GM23338 (cell line): ENCODE measurements around the gene FAXDC2. TPM values are rescaled to one million over a fixed set of nuclear protein-coding genes. Genes with fewer than 3 reads are reported as not detected.

Source experiments
- ATAC-seq: fragments of 200-7000 bp; cut with Tn5 transposase; 3 replicates; pipeline ENCODE4 v1.9.1; 2020
- DNase-seq: peaks from one replicate; pipeline ENCODE4 v3.0.0-alpha.2; 2015; ENCODE audit warnings: low spot score
- H2AFZ ChIP-seq: fragments of 200-600 bp; sonication (generic); 2 replicates; pipeline ENCODE4 v1.8.0; 2016; ENCODE audit warnings: antibody characterized with exemption, mild to moderate bottlenecking, moderate library complexity
- H3F3A ChIP-seq: fragments of 200-600 bp; sonication (generic); replicated peaks from 2 replicates; pipeline ENCODE4 v1.8.0; 2017; ENCODE audit warnings: antibody characterized with exemption, mixed run types, low read depth
- H3K27ac ChIP-seq: fragments of 200-600 bp; sonication (generic); 2 replicates; pipeline ENCODE4 v1.6.1; 2016; ENCODE audit warnings: low read depth
- H3K27me3 ChIP-seq: fragments of 200-600 bp; sonication (generic); 2 replicates; pipeline ENCODE4 v1.8.0; 2016; ENCODE audit warnings: mild to moderate bottlenecking, mixed run types, moderate library complexity; ENCODE audit not compliant: insufficient read depth
- H3K36me3 ChIP-seq: fragments of 200-600 bp; sonication (generic); 2 replicates; pipeline ENCODE4 v1.8.0; 2016; ENCODE audit warnings: mild to moderate bottlenecking; ENCODE audit not compliant: insufficient read depth
- H3K4me1 ChIP-seq: fragments of 200-600 bp; sonication (generic); 2 replicates; pipeline ENCODE4 v1.8.0; 2016; ENCODE audit warnings: mild to moderate bottlenecking, moderate library complexity; ENCODE audit not compliant: insufficient read depth
- H3K4me2 ChIP-seq: fragments of 200-600 bp; sonication (generic); 2 replicates; pipeline ENCODE4 v1.7.1; 2017; ENCODE audit warnings: mixed run types
- H3K4me3 ChIP-seq: fragments of 200-600 bp; sonication (generic); 2 replicates; pipeline ENCODE4 v1.6.1; 2016; ENCODE audit warnings: mixed run types
- H3K79me2 ChIP-seq: fragments of 200-600 bp; sonication (generic); replicated peaks from 2 replicates; pipeline ENCODE4 v1.8.0; 2017; ENCODE audit warnings: mild to moderate bottlenecking; ENCODE audit not compliant: insufficient read depth
- H3K9me2 ChIP-seq: fragments of 200-600 bp; sonication (generic); 2 replicates; pipeline ENCODE4 v1.8.0; 2017; ENCODE audit not compliant: insufficient read depth
- H4K20me1 ChIP-seq: fragments of 200-600 bp; sonication (generic); replicated peaks from 2 replicates; pipeline ENCODE4 v1.8.0; 2017; ENCODE audit warnings: mild to moderate bottlenecking; ENCODE audit not compliant: insufficient read depth
- H3K27ac Mint-ChIP-seq: 2 replicates; pipeline ENCODE4 v1.8.0; 2020; ENCODE audit warnings: inconsistent platforms, mild to moderate bottlenecking, moderate library complexity, mixed read lengths
- H3K27me3 Mint-ChIP-seq: 3 replicates; pipeline ENCODE4 v1.8.0; 2022; ENCODE audit warnings: low read depth, mild to moderate bottlenecking, moderate library complexity, mixed read lengths, inconsistent platforms; ENCODE audit not compliant: insufficient read depth, poor library complexity
- H3K36me3 Mint-ChIP-seq: 3 replicates; pipeline ENCODE4 v1.8.0; 2021; ENCODE audit warnings: low read depth, mild to moderate bottlenecking, inconsistent platforms, moderate library complexity, mixed read lengths
- H3K4me1 Mint-ChIP-seq: 3 replicates; pipeline ENCODE4 v1.8.0; 2020; ENCODE audit warnings: mild to moderate bottlenecking, inconsistent platforms, mixed read lengths
- H3K4me3 Mint-ChIP-seq: 3 replicates; pipeline ENCODE4 v1.8.0; 2021; ENCODE audit warnings: moderate library complexity, mild to moderate bottlenecking, inconsistent platforms, mixed read lengths
- H3K9me3 Mint-ChIP-seq: 3 replicates; pipeline ENCODE4 v1.8.0; 2020; ENCODE audit warnings: moderate library complexity, mild to moderate bottlenecking, inconsistent platforms, mixed read lengths
- CTCF ChIP-seq, 2 experiments: fragments of 200-600 bp in 1 of 2; sonication (generic) in 1 of 2; conservative IDR thresholded peaks; 2 replicates each; pipeline versions ENCODE4 v1.5.1 to v1.6.1; 2016 to 2017; ENCODE audit warnings: antibody characterized with exemption in 2 of 2, low read depth in 2 of 2, mild to moderate bottlenecking in 2 of 2, moderate library complexity in 1 of 2
- JUNB ChIP-seq: IDR thresholded peaks from one replicate; pipeline ENCODE4 v1.6.1; 2016; ENCODE audit warnings: antibody characterized with exemption; ENCODE audit not compliant: unreplicated experiment
- STAT1 ChIP-seq: IDR thresholded peaks from one replicate; pipeline ENCODE4 v1.6.1; 2016; ENCODE audit warnings: antibody characterized with exemption; ENCODE audit not compliant: unreplicated experiment
- polyA plus RNA-seq: library from polyadenylated mRNA; unstranded; fragments of >200 nt; fragmentation: Nextera tagmentation; extraction: Ambion mirVana; gene quantifications from 2 replicates; pipeline ENCODE4 v1.2.1, GENCODE V29; 2016
- total RNA-seq: library from RNA; depleted of rRNA; stranded (reverse); fragments of >200 nt; shearing (Covaris generic); gene quantifications from 2 replicates; pipeline ENCODE4 v1.2.3, GENCODE V29; 2014
- TF ChIP-seq, protein P1 (sequence below): IDR thresholded peaks from 2 replicates; pipeline ENCODE4 v1.6.1; 2016; ENCODE audit warnings: antibody characterized with exemption
- TF ChIP-seq, protein P2 (sequence below): IDR thresholded peaks from one replicate; pipeline ENCODE4 v1.6.1; 2018; ENCODE audit warnings: antibody characterized with exemption; ENCODE audit not compliant: unreplicated experiment

The FAXDC2 gene
- total and polyA plus RNA-seq, 2 experiments from 2014 or later = 4.0 to 4.6 TPM

- Mint-ChIP-seq H3K27ac (peak overlapping the region; percentile 74; the same call in 1 of the 2 replicates), H3K36me3 (peaks cover 16% of the 10 kb centered on the region; the same call in 2 of the 3 replicates), H3K4me3 (no peak overlapping the region), H3K27me3 (peaks cover 14% of the 10 kb centered on the region), H3K9me3 (no peaks in the 10 kb centered on the region), H3K4me1 (peaks cover 78% of the 10 kb centered on the region)
- peak overlapping the region; percentile 62 for H3K27ac ChIP-seq
- no peak overlapping the region for H3K4me3 ChIP-seq
- no peaks in the 10 kb centered on the region for H3K9me2 ChIP-seq
- H3K4me1 ChIP-seq = peaks cover 89% of the 10 kb centered on the region
- DNase-seq = no peak
- H3K36me3 ChIP-seq = no peaks in the 10 kb centered on the region
- ATAC-seq = no peak
- TF ChIP-seq CTCF (conservative IDR thresholded peaks at IDR 0.05; ENCODE audit: low read depth in 2 of 2) = no peak
- peak overlapping the region; percentile 25; the same call in 1 of the 2 replicates for H3K4me2 ChIP-seq
- H3F3A ChIP-seq = peaks cover 21% of the 10 kb centered on the region
- H3K27me3 ChIP-seq = no peaks in the 10 kb centered on the region
- peaks cover 94% of the 10 kb centered on the region for H4K20me1 ChIP-seq
- no peak overlapping the region for H2AFZ ChIP-seq
- peaks cover 100% of the 10 kb centered on the region for H3K79me2 ChIP-seq
Measured at GRCh38 chr5:154779105-154779504, 71.3 kb downstream of the FAXDC2 start.

GRCh38 chr5:154778534-154778933 is 71.9 kb downstream of the FAXDC2 start:
- H4K20me1 ChIP-seq = peaks cover 94% of the 10 kb centered on the region
- H3F3A ChIP-seq = peaks cover 18% of the 10 kb centered on the region
- ATAC-seq (no peak), DNase-seq (no peak)
- Mint-ChIP-seq H3K27ac (no peak overlapping the region), H3K36me3 (peaks cover 16% of the 10 kb centered on the region; the same call in 2 of the 3 replicates), H3K4me3 (no peak overlapping the region), H3K4me1 (peaks cover 78% of the 10 kb centered on the region), H3K27me3 (peaks cover 14% of the 10 kb centered on the region), H3K9me3 (no peaks in the 10 kb centered on the region)
- H3K36me3 ChIP-seq = no peaks in the 10 kb centered on the region
- H3K4me1 ChIP-seq = peaks cover 89% of the 10 kb centered on the region
- no peak overlapping the region for H2AFZ ChIP-seq
- H3K79me2 ChIP-seq = peaks cover 100% of the 10 kb centered on the region
- H3K27me3 ChIP-seq = no peaks in the 10 kb centered on the region
- no peak overlapping the region for H3K4me3 ChIP-seq
- peak overlapping the region; percentile 62 for H3K27ac ChIP-seq
- peak overlapping the region; percentile 25; the same call in 1 of the 2 replicates for H3K4me2 ChIP-seq
- no peaks in the 10 kb centered on the region for H3K9me2 ChIP-seq
- TF ChIP-seq CTCF (conservative IDR thresholded peaks at IDR 0.05; ENCODE audit: low read depth in 2 of 2) (no peak), STAT1 (no peak), JUNB (no peak)
- TF ChIP-seq, protein P1, sequence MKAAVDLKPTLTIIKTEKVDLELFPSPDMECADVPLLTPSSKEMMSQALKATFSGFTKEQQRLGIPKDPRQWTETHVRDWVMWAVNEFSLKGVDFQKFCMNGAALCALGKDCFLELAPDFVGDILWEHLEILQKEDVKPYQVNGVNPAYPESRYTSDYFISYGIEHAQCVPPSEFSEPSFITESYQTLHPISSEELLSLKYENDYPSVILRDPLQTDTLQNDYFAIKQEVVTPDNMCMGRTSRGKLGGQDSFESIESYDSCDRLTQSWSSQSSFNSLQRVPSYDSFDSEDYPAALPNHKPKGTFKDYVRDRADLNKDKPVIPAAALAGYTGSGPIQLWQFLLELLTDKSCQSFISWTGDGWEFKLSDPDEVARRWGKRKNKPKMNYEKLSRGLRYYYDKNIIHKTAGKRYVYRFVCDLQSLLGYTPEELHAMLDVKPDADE = no peak
- TF ChIP-seq, protein P2, sequence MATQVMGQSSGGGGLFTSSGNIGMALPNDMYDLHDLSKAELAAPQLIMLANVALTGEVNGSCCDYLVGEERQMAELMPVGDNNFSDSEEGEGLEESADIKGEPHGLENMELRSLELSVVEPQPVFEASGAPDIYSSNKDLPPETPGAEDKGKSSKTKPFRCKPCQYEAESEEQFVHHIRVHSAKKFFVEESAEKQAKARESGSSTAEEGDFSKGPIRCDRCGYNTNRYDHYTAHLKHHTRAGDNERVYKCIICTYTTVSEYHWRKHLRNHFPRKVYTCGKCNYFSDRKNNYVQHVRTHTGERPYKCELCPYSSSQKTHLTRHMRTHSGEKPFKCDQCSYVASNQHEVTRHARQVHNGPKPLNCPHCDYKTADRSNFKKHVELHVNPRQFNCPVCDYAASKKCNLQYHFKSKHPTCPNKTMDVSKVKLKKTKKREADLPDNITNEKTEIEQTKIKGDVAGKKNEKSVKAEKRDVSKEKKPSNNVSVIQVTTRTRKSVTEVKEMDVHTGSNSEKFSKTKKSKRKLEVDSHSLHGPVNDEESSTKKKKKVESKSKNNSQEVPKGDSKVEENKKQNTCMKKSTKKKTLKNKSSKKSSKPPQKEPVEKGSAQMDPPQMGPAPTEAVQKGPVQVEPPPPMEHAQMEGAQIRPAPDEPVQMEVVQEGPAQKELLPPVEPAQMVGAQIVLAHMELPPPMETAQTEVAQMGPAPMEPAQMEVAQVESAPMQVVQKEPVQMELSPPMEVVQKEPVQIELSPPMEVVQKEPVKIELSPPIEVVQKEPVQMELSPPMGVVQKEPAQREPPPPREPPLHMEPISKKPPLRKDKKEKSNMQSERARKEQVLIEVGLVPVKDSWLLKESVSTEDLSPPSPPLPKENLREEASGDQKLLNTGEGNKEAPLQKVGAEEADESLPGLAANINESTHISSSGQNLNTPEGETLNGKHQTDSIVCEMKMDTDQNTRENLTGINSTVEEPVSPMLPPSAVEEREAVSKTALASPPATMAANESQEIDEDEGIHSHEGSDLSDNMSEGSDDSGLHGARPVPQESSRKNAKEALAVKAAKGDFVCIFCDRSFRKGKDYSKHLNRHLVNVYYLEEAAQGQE = no peak
